ENCODE measurements around the gene OBSCN. TPM values are rescaled to one million over a fixed set of nuclear protein-coding genes. Genes with fewer than 3 reads are reported as not detected.

Gene OBSCN
- total and polyA plus RNA-seq, 2 of the 13 experiments (the other 11 are each of a cell fraction or from before 2014, with no cell fraction given) = 0.20 TPM

GRCh38 chr1:228392111-228392936, 184.5 kb downstream of the OBSCN start:
- H4K20me1 ChIP-seq (ENCODE audit: insufficient read depth, low read length) = no peaks in the 10 kb centered on the region
- peaks cover 9% of the 10 kb centered on the region for H3K4me1 ChIP-seq (ENCODE audit: insufficient read depth, low read length)
- H3K27me3 ChIP-seq (ENCODE audit: control insufficient read depth in 1 of 2, insufficient read depth in 2 of 2, low read length in 2 of 2) = no peaks in the 10 kb centered on the region
- BruUV-seq (replicated peaks) = no TSS peak
- no peaks in the 10 kb centered on the region for H3K9me3 ChIP-seq (ENCODE audit: low read length)
- in situ Hi-C loops (cut with HindIII; ENCODE audit: extremely low pct_ligation_motif_present, low pct_unique_long_range_greater_than_20kb) (no loop called here), intact Hi-C loops (cut with micrococcal nuclease; ENCODE audit: unreplicated experiment) (no loop called here)
- H2AFZ ChIP-seq (ENCODE audit: low read length) = no peak overlapping the region
- WGBS (ENCODE audit: low lambda C conversion rate) = 97% methylated on average over 11 of the region's 12 CpGs
- no peak overlapping the region for H3K27ac ChIP-seq (ENCODE audit: extremely low read length, insufficient read depth, low read length)
- no peak for FAIRE-seq
- H3K4me3 ChIP-seq (replicated peaks in 1 of 3; ENCODE audit: insufficient read depth in 1 of 3, low read depth in 2 of 3, low read length in 3 of 3) = no peak overlapping the region
- ChIA-PET CTCF (ENCODE audit: low intra/inter-chr PET ratio, low total read pairs) (no interaction called here), POLR2A (interaction anchor here (1.1 to 1.6 kb wide), 3 partner anchors 10 to 14 kb away, joined by 3 to 6 read pairs (median 3); partner anchors contain the start of gene TRIM11)
- no peak for TF ChIP-seq PAX8 (CRISPR knock-in tag; IDR thresholded peaks at IDR 0.05; ENCODE audit: borderline replicate concordance)
- TF ChIP-seq RBM22 (optimal IDR thresholded peaks at IDR 0.05; ENCODE audit: low read length) = peak; percentile 53
- peak; percentile 14; the same call in 1 of the 2 replicates for TF ChIP-seq POLR2G (IDR thresholded peaks at IDR 0.05; ENCODE audit: low read depth, low read length)
- no peak for TF ChIP-seq ZBTB26 (CRISPR knock-in tag; IDR thresholded peaks at IDR 0.05; ENCODE audit: borderline replicate concordance)
- TF ChIP-seq ZNF232 (CRISPR knock-in tag; IDR thresholded peaks at IDR 0.05; ENCODE audit: borderline replicate concordance) = no peak
- no peak for TF ChIP-seq ZNF367 (CRISPR knock-in tag; IDR thresholded peaks at IDR 0.05; ENCODE audit: borderline replicate concordance)
- no peak overlapping the region for H3K4me2 ChIP-seq (ENCODE audit: low read depth, low read length)
- H3K36me3 ChIP-seq (replicated peaks in 1 of 2; ENCODE audit: control insufficient read depth in 1 of 2, insufficient read depth in 2 of 2, low read length in 2 of 2) = peaks cover 7 to 34% of the 10 kb centered on the region in 2 experiments
- no peak overlapping the region for H3K9ac ChIP-seq (ENCODE audit: insufficient read depth, low read depth, low read length)
- ATAC-seq = no peak; the same call in 2 of the 3 replicates
- H3K79me2 ChIP-seq (ENCODE audit: insufficient read depth, low read length) = no peaks in the 10 kb centered on the region
- DNase-seq (ENCODE audit: low spot score) = no peak
